Panc1 (cell line): ENCODE results near the gene TNFRSF11A.

ENCODE experiments used
- CTCF ChIP-seq: fragments of 450-650 bp; IDR thresholded peaks from 2 replicates; pipeline ENCODE4 v1.5.1; 2017; ENCODE audit warnings: mild to moderate bottlenecking
- POLR2AphosphoS5 ChIP-seq: IDR thresholded peaks from 2 replicates; pipeline ENCODE4 v1.6.1; 2012; ENCODE audit warnings: mild to moderate bottlenecking, low read depth, low read length, moderate library complexity
- SIN3A ChIP-seq: IDR thresholded peaks from 2 replicates; pipeline ENCODE4 v1.6.1; 2012; ENCODE audit warnings: low read depth, mild to moderate bottlenecking, low read length, moderate library complexity, borderline replicate concordance; ENCODE audit not compliant: insufficient read depth
- TCF7L2 ChIP-seq: IDR thresholded peaks from 2 replicates; pipeline ENCODE4 v1.6.1; 2011; ENCODE audit warnings: mild to moderate bottlenecking, low read depth, low read length, inconsistent platforms

GRCh38 chr18:62396381-62396780 lies 71.3 kb downstream of the TNFRSF11A start:
- no peak for TF ChIP-seq CTCF
- no peak for TF ChIP-seq TCF7L2
- TF ChIP-seq POLR2AphosphoS5 = no peak
- TF ChIP-seq SIN3A = no peak
